ENCODE measurements around the gene SELENOV. TPM values are rescaled to one million over a fixed set of nuclear protein-coding genes. Genes with fewer than 3 reads are reported as not detected.

The SELENOV gene
- total RNA-seq, 2 experiments from 2014 or later: not detected

DNA sequence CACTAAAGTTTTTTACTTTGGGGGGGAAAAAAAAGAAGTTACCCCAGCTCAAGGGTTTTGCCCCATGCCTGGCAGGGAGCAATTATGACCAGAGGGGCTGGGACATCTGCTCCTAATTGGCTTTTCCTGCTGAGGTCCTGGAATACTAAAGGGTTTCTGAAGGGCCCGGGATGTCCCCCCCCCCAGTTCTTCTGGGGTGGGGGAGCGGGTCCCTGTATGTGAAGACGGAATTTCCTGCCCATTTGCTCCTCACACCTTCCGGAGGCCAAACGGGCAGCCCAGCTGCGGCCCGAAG is 17.3 kb upstream of the SELENOV start:
- no peak overlapping the region for H3K4me3 Mint-ChIP-seq
- no peaks in the 10 kb centered on the region for H3K36me3 Mint-ChIP-seq

DNA sequence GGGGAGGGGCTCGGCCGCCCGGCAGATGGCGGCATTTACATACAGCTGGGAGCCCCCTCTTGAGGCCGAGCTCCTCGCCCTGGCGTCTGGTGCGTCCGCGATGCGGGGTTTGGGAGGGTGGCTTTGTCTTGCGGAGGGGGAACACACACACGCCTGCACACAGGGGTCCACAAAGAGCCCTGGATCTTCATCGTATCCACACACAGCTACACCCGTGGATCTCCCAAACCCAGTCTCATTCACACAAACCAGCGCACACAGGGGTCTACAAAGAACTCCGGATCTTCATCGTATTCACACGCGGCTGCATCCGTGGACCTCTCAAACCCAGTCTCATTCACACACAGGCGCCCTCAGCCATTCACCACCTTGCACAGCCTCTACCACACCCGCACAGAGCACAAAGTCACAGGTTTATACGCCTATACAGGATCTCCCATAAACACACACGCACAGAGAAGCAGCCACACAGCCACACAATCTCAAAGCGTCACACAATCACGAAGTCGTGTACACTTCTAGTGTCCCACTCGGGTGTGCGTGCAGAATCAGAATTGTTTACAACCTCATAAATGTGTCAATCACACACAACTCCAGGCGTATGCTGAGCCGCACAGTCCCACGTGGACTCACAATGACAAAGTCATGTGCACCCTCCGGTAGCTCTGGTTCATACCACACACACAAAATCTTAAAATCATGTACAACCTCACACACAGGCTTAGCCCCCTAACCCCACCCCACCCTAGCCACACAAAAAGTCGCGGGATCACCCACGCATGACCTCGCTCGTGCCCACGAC is 16.7 kb upstream of the SELENOV start:
- no peaks in the 10 kb centered on the region for H3K36me3 Mint-ChIP-seq
- peaks cover 17% of the 10 kb centered on the region for H3K4me1 Mint-ChIP-seq (ENCODE audit: low read depth)
- intact Hi-C loops (cut with micrococcal nuclease): loop anchor here (2.0 kb wide), 2 partner anchors 35 to 175 kb away; partner anchors contain the start of gene EID2B
- DNase-seq: peak; percentile 62
- H3K27me3 Mint-ChIP-seq: peaks cover 33% of the 10 kb centered on the region
- H3K27ac Mint-ChIP-seq: no peak overlapping the region
- peak overlapping the region; percentile 33 for H3K4me3 Mint-ChIP-seq
- POLR2A ChIA-PET: interaction anchor here (0.5 to 2.5 kb wide), 4 partner anchors 14 to 63 kb away, joined by 3 to 8 read pairs (median 4); partner anchors contain the start of gene RPS16
- CTCF ChIA-PET: interaction anchor here (0.5 to 6.7 kb wide), 19 partner anchors 9 to 687 kb away, joined by 3 to 59 read pairs (median 4); partner anchors contain the start of genes EID2B and RPS16
- no peaks in the 10 kb centered on the region for H3K9me3 Mint-ChIP-seq

More for the DNA sequence above, 17.3 kb upstream of the SELENOV start:
- intact Hi-C loops (cut with micrococcal nuclease): no loop called here
- H3K27ac Mint-ChIP-seq: no peak overlapping the region
- DNase-seq: no peak
- CTCF ChIA-PET: interaction anchor here (0.7 to 6.7 kb wide), 14 partner anchors 9 to 175 kb away, joined by 3 to 59 read pairs (median 4); partner anchors contain the start of genes EID2B and RPS16
- no peaks in the 10 kb centered on the region for H3K9me3 Mint-ChIP-seq
- H3K27me3 Mint-ChIP-seq: peaks cover 32% of the 10 kb centered on the region
- peaks cover 14% of the 10 kb centered on the region for H3K4me1 Mint-ChIP-seq (ENCODE audit: low read depth)
- POLR2A ChIA-PET: interaction anchor here (0.5 to 2.5 kb wide), 3 partner anchors 15 to 62 kb away, joined by 3 to 8 read pairs (median 4); partner anchors contain the start of gene RPS16

DNA sequence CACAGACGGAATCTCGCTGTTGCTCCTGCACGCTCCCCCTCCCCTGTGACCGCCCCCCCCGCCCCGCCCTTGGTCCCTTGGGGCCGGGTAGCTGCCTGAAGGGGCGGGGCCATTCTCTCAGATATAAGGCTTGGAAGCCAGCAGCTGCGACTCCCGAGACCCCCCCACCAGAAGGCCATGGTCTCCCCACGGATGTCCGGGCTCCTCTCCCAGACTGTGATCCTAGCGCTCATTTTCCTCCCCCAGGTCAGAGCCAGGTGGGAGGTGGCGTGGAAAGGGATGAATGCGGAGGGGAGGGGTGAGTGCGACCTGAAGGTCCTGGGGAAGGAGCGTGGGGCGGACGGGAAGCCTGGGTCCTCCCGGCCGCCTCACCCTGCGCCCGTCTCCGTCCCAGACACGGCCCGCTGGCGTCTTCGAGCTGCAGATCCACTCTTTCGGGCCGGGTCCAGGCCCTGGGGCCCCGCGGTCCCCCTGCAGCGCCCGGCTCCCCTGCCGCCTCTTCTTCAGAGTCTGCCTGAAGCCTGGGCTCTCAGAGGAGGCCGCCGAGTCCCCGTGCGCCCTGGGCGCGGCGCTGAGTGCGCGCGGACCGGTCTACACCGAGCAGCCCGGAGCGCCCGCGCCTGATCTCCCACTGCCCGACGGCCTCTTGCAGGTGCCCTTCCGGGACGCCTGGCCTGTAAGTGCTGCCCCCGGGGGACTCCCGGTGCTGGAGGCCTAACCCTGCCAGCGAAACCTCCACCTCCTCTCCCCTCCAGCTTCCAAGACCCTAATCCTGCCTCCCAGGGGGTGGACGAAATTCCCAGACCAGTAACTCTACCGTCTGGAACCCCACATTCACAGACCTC is 15.9 kb upstream of the SELENOV start, which contains the start of gene DLL3:
DLL3 (plus strand) TSS at position 150 of the 845 bp plus-strand sequence; CDS start at position 178, 28 bp downstream.
- POLR2A ChIA-PET: interaction anchor here (0.8 to 2.5 kb wide), 3 partner anchors 40 to 64 kb away, joined by 3 to 8 read pairs (median 4); partner anchors contain the start of gene RPS16
- Mint-ChIP-seq H3K4me3 (peak within 1 kb of the TSS; percentile 33), H3K27ac (no peak within 1 kb of the TSS), H3K36me3 (peaks cover 1% of the 10 kb centered on the region), H3K9me3 (no peaks in the 10 kb centered on the region), H3K27me3 (peaks cover 41% of the 10 kb centered on the region), H3K4me1 (ENCODE audit: low read depth) (peaks cover 20% of the 10 kb centered on the region)
- CTCF ChIA-PET: interaction anchor here (0.7 to 6.7 kb wide), 9 partner anchors 16 to 175 kb away, joined by 3 to 59 read pairs (median 4); partner anchors contain the start of gene EID2B
- intact Hi-C loops (cut with micrococcal nuclease): loop anchor here (2.0 kb wide), 2 partner anchors 34 to 174 kb away; partner anchors contain the start of gene EID2B
- DNase-seq: no peak

DNA sequence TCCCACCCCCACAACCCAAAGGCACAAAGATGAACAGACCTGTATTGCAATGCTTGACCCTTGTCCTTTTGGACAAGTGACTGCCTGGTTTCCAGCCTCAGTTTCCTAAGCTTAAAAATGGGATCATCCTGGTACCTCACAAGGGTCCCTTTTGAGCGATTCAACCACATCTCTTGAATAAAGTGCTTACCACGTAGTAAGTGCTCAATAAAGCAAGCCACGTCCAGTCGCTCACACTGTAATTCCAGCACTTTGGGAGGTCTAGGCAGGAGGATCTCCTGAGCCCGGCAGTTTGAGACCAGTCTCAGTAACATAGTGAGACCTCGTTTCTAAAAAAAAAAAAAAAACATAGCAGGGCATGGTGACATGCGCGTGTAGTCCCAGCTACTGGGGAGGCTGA is 15.0 kb upstream of the SELENOV start:
- POLR2A ChIA-PET: interaction anchor here (2.5 kb wide), 1 partner anchor 64 kb away, joined by 8 read pairs; the partner anchor contains the start of gene RPS16
- intact Hi-C loops (cut with micrococcal nuclease): loop anchor here (2.0 kb wide), 2 partner anchors 33 to 173 kb away; partner anchors contain the start of gene EID2B
- H3K4me3 Mint-ChIP-seq: no peak overlapping the region
- DNase-seq: no peak
- no peak overlapping the region for H3K27ac Mint-ChIP-seq
- peaks cover 20% of the 10 kb centered on the region for H3K4me1 Mint-ChIP-seq (ENCODE audit: low read depth)
- CTCF ChIA-PET: interaction anchor here (0.7 to 6.7 kb wide), 4 partner anchors 25 to 59 kb away, joined by 3 to 59 read pairs (median 10); partner anchors contain the start of gene EID2B
- H3K36me3 Mint-ChIP-seq: peaks cover 1% of the 10 kb centered on the region
- H3K27me3 Mint-ChIP-seq: peaks cover 49% of the 10 kb centered on the region
- no peaks in the 10 kb centered on the region for H3K9me3 Mint-ChIP-seq

DNA sequence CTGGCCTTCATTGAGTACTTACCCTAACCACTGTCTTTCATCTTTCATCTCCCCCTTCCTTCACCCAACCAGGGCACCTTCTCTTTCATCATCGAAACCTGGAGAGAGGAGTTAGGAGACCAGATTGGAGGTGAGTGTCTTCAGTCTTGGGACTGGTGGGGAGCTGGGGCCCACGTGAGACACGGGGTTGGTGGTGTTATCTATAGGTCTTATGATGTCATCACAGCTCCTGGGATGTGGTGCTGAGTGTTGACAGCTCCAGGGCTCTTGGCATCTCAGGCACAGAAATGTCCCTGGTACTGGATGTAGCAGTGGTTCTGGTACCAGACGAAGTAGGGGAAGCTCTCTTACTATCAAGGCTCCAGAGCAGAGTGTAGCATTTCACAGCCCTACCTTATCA is 14.4 kb upstream of the SELENOV start:
- CTCF ChIA-PET: interaction anchor here (0.9 to 6.7 kb wide), 3 partner anchors 34 to 60 kb away, joined by 3 to 59 read pairs (median 15); partner anchors contain the start of genes EID2B and SUPT5H
- POLR2A ChIA-PET: interaction anchor here (1.0 to 1.1 kb wide), 2 partner anchors 65 to 146 kb away, joined by 3 read pairs; partner anchors contain the start of gene RPS16
- Mint-ChIP-seq H3K9me3 (no peaks in the 10 kb centered on the region), H3K27ac (no peak overlapping the region), H3K4me1 (ENCODE audit: low read depth) (peaks cover 20% of the 10 kb centered on the region), H3K27me3 (peaks cover 50% of the 10 kb centered on the region), H3K4me3 (no peak overlapping the region), H3K36me3 (peaks cover 1% of the 10 kb centered on the region)
- no peak for DNase-seq
- intact Hi-C loops (cut with micrococcal nuclease): no loop called here

DNA sequence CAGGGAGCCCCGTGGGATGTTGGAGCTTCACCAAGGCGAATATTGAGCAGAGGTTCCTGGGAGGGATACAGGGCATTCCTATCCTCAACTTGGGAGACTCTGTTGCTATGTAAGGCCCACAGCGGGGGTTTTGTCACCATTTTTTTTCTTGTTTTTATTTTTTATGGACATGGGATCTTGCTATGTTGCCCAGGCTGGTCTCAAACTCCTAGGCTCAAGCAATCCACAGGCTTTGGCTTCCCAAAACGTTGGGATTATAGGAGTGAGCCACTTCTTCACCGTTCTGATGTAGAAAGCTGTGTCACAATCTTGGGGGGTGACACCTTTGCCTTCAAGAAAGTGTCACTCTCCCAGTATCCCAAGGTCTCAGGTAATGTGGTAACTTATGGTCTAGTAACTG is 13.6 kb upstream of the SELENOV start:
- Mint-ChIP-seq H3K9me3 (no peaks in the 10 kb centered on the region), H3K36me3 (peaks cover 1% of the 10 kb centered on the region), H3K27me3 (peaks cover 50% of the 10 kb centered on the region), H3K4me1 (ENCODE audit: low read depth) (peaks cover 23% of the 10 kb centered on the region), H3K4me3 (no peak overlapping the region), H3K27ac (no peak overlapping the region)
- ChIA-PET POLR2A (interaction anchor here (1.0 to 1.1 kb wide), 2 partner anchors 66 to 147 kb away, joined by 3 read pairs; partner anchors contain the start of gene RPS16), CTCF (interaction anchor here (0.9 to 6.7 kb wide), 3 partner anchors 33 to 61 kb away, joined by 3 to 59 read pairs (median 15); partner anchors contain the start of genes EID2B and SUPT5H)
- no peak for DNase-seq
- intact Hi-C loops (cut with micrococcal nuclease): no loop called here

DNA sequence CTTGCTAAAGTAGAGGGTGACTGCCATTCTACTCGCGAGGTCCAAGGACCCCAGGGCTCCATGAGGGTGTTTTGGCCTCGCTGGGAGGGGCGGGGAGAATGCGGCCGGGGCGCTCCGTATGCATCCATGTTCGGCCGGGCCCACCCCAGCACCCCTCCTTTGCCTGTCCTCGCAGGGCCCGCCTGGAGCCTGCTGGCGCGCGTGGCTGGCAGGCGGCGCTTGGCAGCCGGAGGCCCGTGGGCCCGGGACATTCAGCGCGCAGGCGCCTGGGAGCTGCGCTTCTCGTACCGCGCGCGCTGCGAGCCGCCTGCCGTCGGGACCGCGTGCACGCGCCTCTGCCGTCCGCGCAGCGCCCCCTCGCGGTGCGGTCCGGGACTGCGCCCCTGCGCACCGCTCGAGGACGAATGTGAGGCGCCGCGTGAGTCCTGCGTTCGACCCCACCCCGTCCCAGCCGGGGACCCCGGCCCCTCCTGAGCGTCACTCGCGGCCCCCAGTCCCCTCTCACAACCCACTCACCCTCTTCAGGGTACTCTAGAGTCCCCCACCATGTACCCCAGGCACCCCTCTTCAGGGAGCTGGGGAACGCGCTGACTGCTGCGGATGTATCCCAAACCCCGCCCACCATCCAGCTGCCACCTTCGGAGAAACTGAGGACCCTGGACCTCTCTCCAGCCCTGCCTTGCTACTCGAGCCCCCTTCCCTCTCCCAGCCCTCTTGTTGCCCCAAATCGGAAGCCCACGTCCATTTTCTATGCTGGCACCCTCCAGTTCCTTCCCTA is 12.1 kb upstream of the SELENOV start:
- peak; percentile 84 for DNase-seq
- peaks cover 33% of the 10 kb centered on the region for H3K4me1 Mint-ChIP-seq (ENCODE audit: low read depth)
- no peak overlapping the region for H3K27ac Mint-ChIP-seq
- intact Hi-C loops (cut with micrococcal nuclease): loop anchor here (2.0 kb wide), 1 partner anchor 62 kb away; no protein-coding TSS in a partner anchor
- H3K9me3 Mint-ChIP-seq: no peaks in the 10 kb centered on the region
- H3K36me3 Mint-ChIP-seq: peaks cover 1% of the 10 kb centered on the region
- ChIA-PET POLR2A (interaction anchor here (0.6 to 1.5 kb wide), 3 partner anchors 28 to 67 kb away, joined by 3 to 10 read pairs (median 5); partner anchors contain the start of genes RPS16 and SUPT5H), CTCF (interaction anchor here (0.6 to 1.7 kb wide), 20 partner anchors 8 to 1104 kb away, joined by 3 to 35 read pairs (median 4); partner anchors contain the start of genes EID2, SAMD4B, SELENOV and TIMM50)
- peaks cover 56% of the 10 kb centered on the region for H3K27me3 Mint-ChIP-seq
- H3K4me3 Mint-ChIP-seq: no peak overlapping the region

DNA sequence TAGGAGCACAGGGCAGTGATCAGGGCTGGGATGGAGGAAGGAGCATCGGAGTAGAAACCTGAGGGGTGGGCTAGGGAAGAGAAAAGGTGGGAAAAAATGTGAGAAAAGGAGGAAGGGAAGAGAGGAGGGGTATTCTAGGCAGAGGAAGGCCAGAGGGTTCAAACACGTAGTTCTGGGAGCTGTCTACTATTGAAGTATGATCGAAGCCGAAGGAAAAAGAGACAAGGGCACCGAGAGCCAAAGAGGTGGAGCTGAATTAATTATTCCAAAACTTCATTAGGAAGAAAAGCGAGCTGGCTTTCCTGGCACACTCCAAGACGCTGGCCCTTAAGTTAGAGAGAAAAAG is 8.4 kb upstream of the SELENOV start:
- CTCF ChIA-PET: interaction anchor here (2.0 to 4.2 kb wide), 2 partner anchors 9 to 66 kb away, joined by 7 to 19 read pairs; no protein-coding TSS in a partner anchor
- POLR2A ChIA-PET: interaction anchor here (2.2 kb wide), 1 partner anchor 71 kb away, joined by 6 read pairs; the partner anchor contains the start of gene RPS16
- Mint-ChIP-seq H3K27me3 (peaks cover 38% of the 10 kb centered on the region), H3K27ac (no peak overlapping the region), H3K4me3 (peak overlapping the region; percentile 6), H3K4me1 (ENCODE audit: low read depth) (peaks cover 22% of the 10 kb centered on the region), H3K9me3 (no peaks in the 10 kb centered on the region), H3K36me3 (peaks cover 1% of the 10 kb centered on the region)
- no peak for DNase-seq
- intact Hi-C loops (cut with micrococcal nuclease): no loop called here

DNA sequence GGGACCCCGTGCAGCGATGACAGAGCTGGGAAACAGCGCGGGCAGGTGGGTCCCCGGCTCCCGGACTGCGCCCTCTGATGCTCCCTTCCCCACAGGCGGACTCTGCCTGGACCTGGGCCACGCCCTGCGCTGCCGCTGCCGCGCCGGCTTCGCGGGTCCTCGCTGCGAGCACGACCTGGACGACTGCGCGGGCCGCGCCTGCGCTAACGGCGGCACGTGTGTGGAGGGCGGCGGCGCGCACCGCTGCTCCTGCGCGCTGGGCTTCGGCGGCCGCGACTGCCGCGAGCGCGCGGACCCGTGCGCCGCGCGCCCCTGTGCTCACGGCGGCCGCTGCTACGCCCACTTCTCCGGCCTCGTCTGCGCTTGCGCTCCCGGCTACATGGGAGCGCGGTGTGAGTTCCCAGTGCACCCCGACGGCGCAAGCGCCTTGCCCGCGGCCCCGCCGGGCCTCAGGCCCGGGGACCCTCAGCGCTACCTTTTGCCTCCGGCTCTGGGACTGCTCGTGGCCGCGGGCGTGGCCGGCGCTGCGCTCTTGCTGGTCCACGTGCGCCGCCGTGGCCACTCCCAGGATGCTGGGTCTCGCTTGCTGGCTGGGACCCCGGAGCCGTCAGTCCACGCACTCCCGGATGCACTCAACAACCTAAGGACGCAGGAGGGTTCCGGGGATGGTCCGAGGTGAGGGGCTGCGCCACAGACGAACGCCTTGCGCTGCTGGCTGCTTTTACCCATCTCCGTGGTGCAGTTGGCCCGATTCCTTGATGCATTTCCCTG is 7.8 kb upstream of the SELENOV start:
- H3K9me3 Mint-ChIP-seq: no peaks in the 10 kb centered on the region
- H3K36me3 Mint-ChIP-seq: peaks cover 1% of the 10 kb centered on the region
- H3K4me3 Mint-ChIP-seq: peak overlapping the region; percentile 73
- intact Hi-C loops (cut with micrococcal nuclease): no loop called here
- H3K4me1 Mint-ChIP-seq (ENCODE audit: low read depth): peaks cover 22% of the 10 kb centered on the region
- DNase-seq: peak; percentile 70
- ChIA-PET CTCF (interaction anchor here (2.0 to 4.2 kb wide), 3 partner anchors 9 to 67 kb away, joined by 7 to 19 read pairs (median 9); partner anchors contain the start of gene EID2B), POLR2A (interaction anchor here (0.6 to 2.2 kb wide), 2 partner anchors 12 to 72 kb away, joined by 3 to 6 read pairs; partner anchors contain the start of gene RPS16)
- H3K27me3 Mint-ChIP-seq: peaks cover 40% of the 10 kb centered on the region
- no peak overlapping the region for H3K27ac Mint-ChIP-seq

All from activated CD4-positive, alpha-beta memory T cell treated with anti-CD3 and anti-CD28 coated beads for 36 hours (primary cell).